NT2/D1 (cell line): ENCODE data around the gene TEAD1.

Source experiments
- SUZ12 ChIP-seq: IDR thresholded peaks from 2 replicates; pipeline ENCODE4 v1.6.1; 2011; ENCODE audit not compliant: insufficient read length, insufficient read depth; ENCODE audit errors: extremely low read depth
- YY1 ChIP-seq: IDR thresholded peaks from 2 replicates; pipeline ENCODE4 v1.6.1; 2011; ENCODE audit not compliant: insufficient read length, insufficient read depth
- ZNF274 ChIP-seq: IDR thresholded peaks from 2 replicates; pipeline ENCODE4 v1.6.1; 2011; ENCODE audit warnings: mild to moderate bottlenecking, low read depth, low read length

DNA sequence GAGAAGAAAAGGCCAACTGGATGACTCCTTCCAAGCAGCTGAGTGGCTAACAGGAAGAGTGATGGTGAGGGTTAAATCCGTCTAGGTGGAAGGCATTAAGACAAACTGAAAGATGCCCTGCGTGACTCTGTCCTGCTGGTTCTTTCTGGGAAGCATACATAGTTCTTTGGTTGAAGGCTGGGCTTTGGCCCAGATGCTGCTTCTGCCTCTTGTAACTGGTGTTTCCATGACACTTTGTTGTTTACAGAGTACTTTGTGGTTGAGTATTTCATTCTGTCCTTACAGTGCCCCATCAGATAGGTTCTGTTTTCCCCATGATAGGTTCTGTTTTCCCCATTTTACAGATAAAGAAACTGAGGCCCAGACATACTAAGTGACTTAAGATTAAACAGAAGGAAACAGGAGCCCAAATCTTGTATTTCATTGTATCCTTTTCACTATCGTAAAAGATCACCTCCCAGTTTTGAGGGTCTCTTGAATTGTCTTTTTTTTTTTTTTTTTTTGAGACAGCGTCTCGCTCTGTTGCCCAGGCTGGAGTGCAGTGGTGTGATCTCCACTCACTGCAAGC, 210.6 kb downstream of the TEAD1 start:
- TF ChIP-seq YY1 (no peak), ZNF274 (no peak), SUZ12 (no peak)
